ENCODE measurements around the gene SUMF2.
"Not testable (repeated sequence)": the region's sequence is repeated elsewhere in the genome, so short reads cannot be mapped to it uniquely, and the experiment has no call there.

Gene SUMF2

GRCh38 chr7:56032578-56032977, 31.5 kb upstream of the SUMF2 start:
- H3K9ac ChIP-seq (ENCODE audit: low read length); H3K18ac ChIP-seq (ENCODE audit: low read depth in 1 of 2, low read length in 2 of 2); H3K4me2 ChIP-seq (ENCODE audit: low read length, poor library complexity, severe bottlenecking); H2BK5ac ChIP-seq (ENCODE audit: low read depth, low read length, poor library complexity, severe bottlenecking); DNase-seq; H3K4me3 ChIP-seq (ENCODE audit: insufficient read depth in 1 of 2, low read depth in 1 of 2, low read length in 2 of 2); H3K4ac ChIP-seq (ENCODE audit: low read depth in 1 of 2, low read length in 2 of 2); H3K23ac ChIP-seq (ENCODE audit: low read length in 2 of 2); H4K8ac ChIP-seq (ENCODE audit: low read length); H3K9me3 ChIP-seq (ENCODE audit: control insufficient read depth, low read length); H3K27me3 ChIP-seq (ENCODE audit: control insufficient read depth in 1 of 2, insufficient read depth in 1 of 2, low read length in 2 of 2); H3K27ac ChIP-seq (ENCODE audit: low read length, poor library complexity, severe bottlenecking); H3K14ac ChIP-seq (ENCODE audit: low read length in 2 of 2); H2AFZ ChIP-seq (ENCODE audit: low read depth, low read length); H2BK12ac ChIP-seq (ENCODE audit: low read length in 2 of 2); H2AK5ac ChIP-seq (ENCODE audit: low read length, severe bottlenecking); H2BK15ac ChIP-seq (ENCODE audit: low read depth, poor library complexity, severe bottlenecking); H2BK120ac ChIP-seq (ENCODE audit: low read depth, low read length); H4K91ac ChIP-seq (ENCODE audit: low read length); H3K4me1 ChIP-seq (ENCODE audit: control insufficient read depth, insufficient read depth, low read depth, low read length): not testable (repeated sequence)
- Histone ChIP-seq H3K79me1 (replicated peaks; ENCODE audit: low read length, poor library complexity, severe bottlenecking) (peaks cover 11% of the 10 kb centered on the region), H3K36me3 (ENCODE audit: control insufficient read depth in 1 of 2, insufficient read depth in 2 of 2, low read depth in 1 of 2, low read length in 2 of 2) (peaks cover 10 to 33% of the 10 kb centered on the region in 2 experiments)
- 94% methylated on average over 7 of the region's 7 CpGs for WGBS

DNA sequence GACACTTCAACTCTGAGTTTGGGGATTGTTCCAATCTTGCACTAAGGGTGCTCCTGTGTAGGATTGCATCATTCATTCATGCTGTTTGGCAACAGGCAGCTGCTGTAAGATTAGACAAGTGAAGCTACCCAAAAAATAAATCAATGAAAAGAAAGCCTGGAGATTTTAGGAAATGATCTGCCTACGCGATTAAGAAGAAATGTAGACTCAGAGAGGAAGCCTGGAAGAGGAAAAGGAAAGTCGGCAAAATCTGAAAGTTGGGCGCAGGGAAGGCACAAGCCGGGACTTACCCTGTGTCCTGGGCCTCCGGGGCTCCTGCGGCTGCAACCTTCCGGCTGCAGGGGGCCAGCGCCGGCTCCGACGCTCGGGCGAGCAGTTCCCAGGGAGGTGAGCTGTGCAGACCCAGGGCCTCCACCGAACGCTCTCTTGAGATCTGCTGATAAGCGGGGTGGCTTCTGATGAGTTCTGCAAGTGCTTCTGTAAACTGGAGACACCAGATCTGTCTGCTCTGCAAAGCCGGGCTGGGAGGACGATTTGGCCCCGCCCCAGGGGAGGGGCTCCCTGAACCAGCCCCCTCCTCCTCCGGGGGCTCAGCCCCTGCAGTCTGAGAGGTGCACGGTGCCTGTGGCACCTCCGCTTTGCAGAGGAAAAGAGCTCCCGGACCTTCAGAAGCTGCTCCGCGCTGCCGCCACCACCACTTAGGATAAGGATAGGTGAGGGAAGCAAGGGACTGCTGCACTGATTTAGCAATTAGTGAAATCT, 30.2 kb upstream of the SUMF2 start:
- no peak overlapping the region for H2BK15ac ChIP-seq (ENCODE audit: low read depth, poor library complexity, severe bottlenecking)
- H3K23ac ChIP-seq (ENCODE audit: low read length in 2 of 2): no peak overlapping the region
- H3K27ac ChIP-seq (ENCODE audit: low read length, poor library complexity, severe bottlenecking): peak overlapping the region; percentile 73
- peak overlapping the region; percentile 84 for H3K9ac ChIP-seq (ENCODE audit: low read length)
- WGBS: 2% methylated on average over 27 of the region's 27 CpGs
- peaks cover 3% of the 10 kb centered on the region for H3K4me1 ChIP-seq (ENCODE audit: control insufficient read depth, insufficient read depth, low read depth, low read length)
- no peak overlapping the region for H3K14ac ChIP-seq (ENCODE audit: low read length in 2 of 2)
- peak overlapping the region in 1 of 2 experiments; percentile 91 for H3K18ac ChIP-seq (ENCODE audit: low read depth in 1 of 2, low read length in 2 of 2)
- H4K91ac ChIP-seq (ENCODE audit: low read length): no peak overlapping the region
- no peak overlapping the region for H2BK5ac ChIP-seq (ENCODE audit: low read depth, low read length, poor library complexity, severe bottlenecking)
- peaks cover 4% of the 10 kb centered on the region for H3K79me1 ChIP-seq (replicated peaks; ENCODE audit: low read length, poor library complexity, severe bottlenecking)
- H3K4ac ChIP-seq (ENCODE audit: low read depth in 1 of 2, low read length in 2 of 2): no peak overlapping the region
- peak overlapping the region; percentile 73 for H2AFZ ChIP-seq (ENCODE audit: low read depth, low read length)
- no peaks in the 10 kb centered on the region for H3K27me3 ChIP-seq (ENCODE audit: control insufficient read depth in 1 of 2, insufficient read depth in 1 of 2, low read length in 2 of 2)
- H2AK5ac ChIP-seq (ENCODE audit: low read length, severe bottlenecking): no peak overlapping the region
- H4K8ac ChIP-seq (ENCODE audit: low read length): peak overlapping the region; percentile 45
- no peaks in the 10 kb centered on the region for H3K9me3 ChIP-seq (ENCODE audit: control insufficient read depth, low read length)
- H3K36me3 ChIP-seq (ENCODE audit: control insufficient read depth in 1 of 2, insufficient read depth in 2 of 2, low read depth in 1 of 2, low read length in 2 of 2): peaks cover 7 to 29% of the 10 kb centered on the region in 2 experiments
- peak overlapping the region; percentile 66 to 89 for H3K4me3 ChIP-seq (ENCODE audit: insufficient read depth in 1 of 2, low read depth in 1 of 2, low read length in 2 of 2)
- no peak overlapping the region for H2BK120ac ChIP-seq (ENCODE audit: low read depth, low read length)
- DNase-seq: peak; percentile 83
- peak overlapping the region in 1 of 2 experiments; percentile 47 for H2BK12ac ChIP-seq (ENCODE audit: low read length in 2 of 2)
- peak overlapping the region; percentile 95 for H3K4me2 ChIP-seq (ENCODE audit: low read length, poor library complexity, severe bottlenecking)

GRCh38 chr7:56040730-56041129, 23.4 kb upstream of the SUMF2 start:
- H2AK5ac ChIP-seq (ENCODE audit: low read length, severe bottlenecking): no peak overlapping the region
- H3K79me1 ChIP-seq (replicated peaks; ENCODE audit: low read length, poor library complexity, severe bottlenecking): peaks cover 11% of the 10 kb centered on the region
- H2BK120ac ChIP-seq (ENCODE audit: low read depth, low read length): no peak overlapping the region
- no peak overlapping the region for H3K14ac ChIP-seq (ENCODE audit: low read length in 2 of 2)
- H3K9ac ChIP-seq (ENCODE audit: low read length): no peak overlapping the region
- no peak overlapping the region for H3K18ac ChIP-seq (ENCODE audit: low read depth in 1 of 2, low read length in 2 of 2)
- H3K27ac ChIP-seq (ENCODE audit: low read length, poor library complexity, severe bottlenecking): peak overlapping the region; percentile 62
- peak overlapping the region in 1 of 2 experiments; percentile 79 for H3K4ac ChIP-seq (ENCODE audit: low read depth in 1 of 2, low read length in 2 of 2)
- no peak overlapping the region for H4K91ac ChIP-seq (ENCODE audit: low read length)
- no peak overlapping the region for H2BK5ac ChIP-seq (ENCODE audit: low read depth, low read length, poor library complexity, severe bottlenecking)
- H4K8ac ChIP-seq (ENCODE audit: low read length): no peak overlapping the region
- no peak overlapping the region for H2BK15ac ChIP-seq (ENCODE audit: low read depth, poor library complexity, severe bottlenecking)
- no peaks in the 10 kb centered on the region for H3K4me1 ChIP-seq (ENCODE audit: control insufficient read depth, insufficient read depth, low read depth, low read length)
- no peak overlapping the region for H3K4me2 ChIP-seq (ENCODE audit: low read length, poor library complexity, severe bottlenecking)
- DNase-seq: no peak
- no peak overlapping the region for H2AFZ ChIP-seq (ENCODE audit: low read depth, low read length)
- no peak overlapping the region for H3K23ac ChIP-seq (ENCODE audit: low read length in 2 of 2)
- no peak overlapping the region for H2BK12ac ChIP-seq (ENCODE audit: low read length in 2 of 2)
- H3K36me3 ChIP-seq (ENCODE audit: control insufficient read depth in 1 of 2, insufficient read depth in 2 of 2, low read depth in 1 of 2, low read length in 2 of 2): peaks cover 0 to 12% of the 10 kb centered on the region in 2 experiments
- H3K4me3 ChIP-seq (ENCODE audit: insufficient read depth in 1 of 2, low read depth in 1 of 2, low read length in 2 of 2): no peak overlapping the region
- no peaks in the 10 kb centered on the region for H3K27me3 ChIP-seq (ENCODE audit: control insufficient read depth in 1 of 2, insufficient read depth in 1 of 2, low read length in 2 of 2)
- H3K9me3 ChIP-seq (ENCODE audit: control insufficient read depth, low read length): no peaks in the 10 kb centered on the region
- 94% methylated on average over 3 of the region's 3 CpGs for WGBS

GRCh38 chr7:56045758-56046157, 18.3 kb upstream of the SUMF2 start:
- not testable (repeated sequence) for H2BK12ac ChIP-seq (ENCODE audit: low read length in 2 of 2); H3K4me2 ChIP-seq (ENCODE audit: low read length, poor library complexity, severe bottlenecking); DNase-seq; H4K8ac ChIP-seq (ENCODE audit: low read length); H3K9ac ChIP-seq (ENCODE audit: low read length); H3K18ac ChIP-seq (ENCODE audit: low read depth in 1 of 2, low read length in 2 of 2); H2AK5ac ChIP-seq (ENCODE audit: low read length, severe bottlenecking); H3K27ac ChIP-seq (ENCODE audit: low read length, poor library complexity, severe bottlenecking); H3K4me3 ChIP-seq (ENCODE audit: insufficient read depth in 1 of 2, low read depth in 1 of 2, low read length in 2 of 2); H2AFZ ChIP-seq (ENCODE audit: low read depth, low read length); H2BK120ac ChIP-seq (ENCODE audit: low read depth, low read length); H3K23ac ChIP-seq (ENCODE audit: low read length in 2 of 2); H4K91ac ChIP-seq (ENCODE audit: low read length); H3K36me3 ChIP-seq (ENCODE audit: control insufficient read depth in 1 of 2, insufficient read depth in 2 of 2, low read depth in 1 of 2, low read length in 2 of 2); H3K14ac ChIP-seq (ENCODE audit: low read length in 2 of 2); H3K27me3 ChIP-seq (ENCODE audit: control insufficient read depth in 1 of 2, insufficient read depth in 1 of 2, low read length in 2 of 2); H3K4ac ChIP-seq (ENCODE audit: low read depth in 1 of 2, low read length in 2 of 2); H2BK5ac ChIP-seq (ENCODE audit: low read depth, low read length, poor library complexity, severe bottlenecking); H3K9me3 ChIP-seq (ENCODE audit: control insufficient read depth, low read length); H2BK15ac ChIP-seq (ENCODE audit: low read depth, poor library complexity, severe bottlenecking)
- WGBS: 92% methylated on average over 2 of the region's 2 CpGs
- peaks cover 12% of the 10 kb centered on the region for H3K79me1 ChIP-seq (replicated peaks; ENCODE audit: low read length, poor library complexity, severe bottlenecking)
- H3K4me1 ChIP-seq (ENCODE audit: control insufficient read depth, insufficient read depth, low read depth, low read length): peaks cover 16% of the 10 kb centered on the region

Data from mesenchymal stem cell (in vitro differentiated cells and primary cell).